ENCODE results near the gene GOT1. TPM values are rescaled to one million over a fixed set of nuclear protein-coding genes. Genes with fewer than 3 reads are reported as not detected.

GOT1 gene
- total RNA-seq, 1 experiment from 2014 or later = 65.7 TPM

GRCh38 chr10:99456207-99456930, 25.9 kb upstream of the GOT1 start:
- Histone ChIP-seq H3K4me1 (ENCODE audit: insufficient read depth, low read length, poor library complexity, severe bottlenecking) (no peaks in the 10 kb centered on the region), H3K27ac (ENCODE audit: low read depth, low read length, poor library complexity, severe bottlenecking) (no peak overlapping the region), H3K27me3 (replicated peaks; ENCODE audit: insufficient read depth, low read depth, low read length, poor library complexity) (peaks cover 49% of the 10 kb centered on the region), H3K9me3 (ENCODE audit: low read depth, low read length, poor library complexity, severe bottlenecking) (no peaks in the 10 kb centered on the region), H3K4me3 (ENCODE audit: low read depth, low read length, poor library complexity, severe bottlenecking) (no peak overlapping the region), H3K36me3 (ENCODE audit: insufficient read depth, low read length, poor library complexity, severe bottlenecking) (no peaks in the 10 kb centered on the region)
- TF ChIP-seq EZH2 (IDR thresholded peaks at IDR 0.05; ENCODE audit: borderline replicate concordance, low read depth, low read length, poor library complexity, severe bottlenecking) (no peak), CTCF (conservative IDR thresholded peaks at IDR 0.05; ENCODE audit: low read depth, low read length) (no peak)
- no TSS peak for BruUV-seq (replicated peaks)
- POLR2A ChIA-PET (ENCODE audit: low non-redundant PET) = no interaction called here
- CTCF ChIA-PET = no interaction called here
- DNase-seq (ENCODE audit: low spot score) = no peak
- intact Hi-C loops (cut with micrococcal nuclease; ENCODE audit: unreplicated experiment) = no loop called here

- POLR2A ChIA-PET (ENCODE audit: low non-redundant PET) = no interaction called here
- no peak overlapping the region for H3K27ac ChIP-seq (ENCODE audit: low read depth, low read length, poor library complexity, severe bottlenecking)
- H3K36me3 ChIP-seq (ENCODE audit: insufficient read depth, low read length, poor library complexity, severe bottlenecking) = no peaks in the 10 kb centered on the region
- peaks cover 80% of the 10 kb centered on the region for H3K27me3 ChIP-seq (replicated peaks; ENCODE audit: insufficient read depth, low read depth, low read length, poor library complexity)
- BruUV-seq (replicated peaks) = no TSS peak
- TF ChIP-seq CTCF (conservative IDR thresholded peaks at IDR 0.05; ENCODE audit: low read depth, low read length) (no peak), EZH2 (IDR thresholded peaks at IDR 0.05; ENCODE audit: borderline replicate concordance, low read depth, low read length, poor library complexity, severe bottlenecking) (no peak)
- DNase-seq (ENCODE audit: low spot score) = no peak
- CTCF ChIA-PET = no interaction called here
- H3K4me1 ChIP-seq (ENCODE audit: insufficient read depth, low read length, poor library complexity, severe bottlenecking) = no peaks in the 10 kb centered on the region
- H3K9me3 ChIP-seq (ENCODE audit: low read depth, low read length, poor library complexity, severe bottlenecking) = no peaks in the 10 kb centered on the region
- intact Hi-C loops (cut with micrococcal nuclease; ENCODE audit: unreplicated experiment) = no loop called here
- H3K4me3 ChIP-seq (ENCODE audit: low read depth, low read length, poor library complexity, severe bottlenecking) = no peak overlapping the region
Observed at GRCh38 chr10:99451981-99452380, 21.6 kb upstream of the GOT1 start.

- DNase-seq (ENCODE audit: low spot score) = no peak
- no peak for TF ChIP-seq CTCF (conservative IDR thresholded peaks at IDR 0.05; ENCODE audit: low read depth, low read length)
- no peak for TF ChIP-seq EZH2 (IDR thresholded peaks at IDR 0.05; ENCODE audit: borderline replicate concordance, low read depth, low read length, poor library complexity, severe bottlenecking)
- peaks cover 78% of the 10 kb centered on the region for H3K27me3 ChIP-seq (replicated peaks; ENCODE audit: insufficient read depth, low read depth, low read length, poor library complexity)
- no peaks in the 10 kb centered on the region for H3K4me1 ChIP-seq (ENCODE audit: insufficient read depth, low read length, poor library complexity, severe bottlenecking)
- no peak overlapping the region for H3K27ac ChIP-seq (ENCODE audit: low read depth, low read length, poor library complexity, severe bottlenecking)
- no TSS peak for BruUV-seq (replicated peaks)
- H3K9me3 ChIP-seq (ENCODE audit: low read depth, low read length, poor library complexity, severe bottlenecking) = no peaks in the 10 kb centered on the region
- CTCF ChIA-PET = no interaction called here
- H3K36me3 ChIP-seq (ENCODE audit: insufficient read depth, low read length, poor library complexity, severe bottlenecking) = no peaks in the 10 kb centered on the region
- intact Hi-C loops (cut with micrococcal nuclease; ENCODE audit: unreplicated experiment) = no loop called here
- no peak overlapping the region for H3K4me3 ChIP-seq (ENCODE audit: low read depth, low read length, poor library complexity, severe bottlenecking)
- POLR2A ChIA-PET (ENCODE audit: low non-redundant PET) = no interaction called here
Observed at GRCh38 chr10:99451499-99451788, 21.0 kb upstream of the GOT1 start.

Measured in A673 (cell line).